Measurements from ENCODE around the gene CEP85. TPM values are rescaled to one million over a fixed set of nuclear protein-coding genes. Genes with fewer than 3 reads are reported as not detected.

CEP85 gene
- total and polyA plus RNA-seq, 2 of the 13 experiments (the other 11 are each of a cell fraction or from before 2014, with no cell fraction given), result 16.1 to 26.7 TPM

GRCh38 chr1:26281091-26281958, 47.3 kb downstream of the CEP85 start:
- BruUV-seq (replicated peaks), result TSS peak; percentile 60
- intact Hi-C loops (cut with micrococcal nuclease; ENCODE audit: unreplicated experiment) (no loop called here), in situ Hi-C loops (cut with HindIII; ENCODE audit: extremely low pct_ligation_motif_present, low pct_unique_long_range_greater_than_20kb) (loop anchor here (5.0 kb wide), 2 partner anchors 41 to 111 kb away; no protein-coding TSS in a partner anchor)
- FAIRE-seq, result no peak
- TF ChIP-seq ZNF556 (CRISPR knock-in tag; IDR thresholded peaks at IDR 0.05; ENCODE audit: borderline replicate concordance) (no peak), SMC3 (IDR thresholded peaks at IDR 0.05; ENCODE audit: low read length) (no peak), ZBTB1 (CRISPR knock-in tag; IDR thresholded peaks at IDR 0.05; ENCODE audit: borderline replicate concordance) (no peak), PBX2 (CRISPR knock-in tag; IDR thresholded peaks at IDR 0.05) (no peak), CREB1 (IDR thresholded peaks at IDR 0.05) (no peak), CREB1 (CRISPR knock-in tag; IDR thresholded peaks at IDR 0.05) (no peak), ZNF816 (CRISPR knock-in tag; IDR thresholded peaks at IDR 0.05; ENCODE audit: borderline replicate concordance) (no peak), RARG (CRISPR knock-in tag; IDR thresholded peaks at IDR 0.05; ENCODE audit: low read depth) (no peak), MYC (CRISPR knock-in tag; IDR thresholded peaks at IDR 0.05; ENCODE audit: borderline replicate concordance) (no peak), IKZF1 (IDR thresholded peaks at IDR 0.05) (no peak), ASH2L (IDR thresholded peaks at IDR 0.05; ENCODE audit: insufficient read length, low read depth, low read length) (no peak), HNRNPK (IDR thresholded peaks at IDR 0.05; ENCODE audit: low read depth, low read length, poor library complexity, severe bottlenecking) (no peak), GABPA (IDR thresholded peaks at IDR 0.05; ENCODE audit: low read depth, low read length) (no peak), GABPA (CRISPR knock-in tag; IDR thresholded peaks at IDR 0.05; ENCODE audit: low read depth) (no peak), SIX4 (CRISPR knock-in tag; IDR thresholded peaks at IDR 0.05) (no peak), FOXK2 (IDR thresholded peaks at IDR 0.05) (no peak)
- TF ChIP-seq, protein P1, sequence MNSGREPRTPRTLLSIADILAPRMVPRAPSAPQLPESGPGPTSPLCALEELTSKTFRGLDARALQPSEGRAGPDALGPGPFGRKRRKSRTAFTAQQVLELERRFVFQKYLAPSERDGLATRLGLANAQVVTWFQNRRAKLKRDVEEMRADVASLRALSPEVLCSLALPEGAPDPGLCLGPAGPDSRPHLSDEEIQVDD (CRISPR knock-in tag; IDR thresholded peaks at IDR 0.05; ENCODE audit: borderline replicate concordance), result no peak
- ChIA-PET POLR2A (interaction anchor here (2.9 kb wide), 1 partner anchor 78 kb away, joined by 13 read pairs; no protein-coding TSS in a partner anchor), CTCF (ENCODE audit: low intra/inter-chr PET ratio, low total read pairs) (interaction anchor here (0.9 kb wide), 1 partner anchor 82 kb away, joined by 3 read pairs; no protein-coding TSS in a partner anchor)
- no peak overlapping the region for H3K4me2 ChIP-seq (ENCODE audit: low read depth, low read length)
- H3K36me3 ChIP-seq (replicated peaks in 1 of 2; ENCODE audit: control insufficient read depth in 1 of 2, insufficient read depth in 2 of 2, low read length in 2 of 2), result peaks cover 9 to 22% of the 10 kb centered on the region in 2 experiments
- H3K4me3 ChIP-seq (replicated peaks in 1 of 3; ENCODE audit: insufficient read depth in 1 of 3, low read depth in 2 of 3, low read length in 3 of 3), result 0 out of 6 replicates have a peak overlapping the region, but pooled peaks of 1 of the 3 experiments have one; percentile 78
- DNase-seq (ENCODE audit: low spot score), result no peak
- H3K9ac ChIP-seq (ENCODE audit: insufficient read depth, low read depth, low read length), result no peak overlapping the region
- no peaks in the 10 kb centered on the region for H3K27me3 ChIP-seq (ENCODE audit: control insufficient read depth in 1 of 2, insufficient read depth in 2 of 2, low read length in 2 of 2)
- no peaks in the 10 kb centered on the region for H3K9me3 ChIP-seq (ENCODE audit: low read length)
- no peaks in the 10 kb centered on the region for H3K79me2 ChIP-seq (ENCODE audit: insufficient read depth, low read length)
- no peaks in the 10 kb centered on the region for H4K20me1 ChIP-seq (ENCODE audit: insufficient read depth, low read length)
- H3K27ac ChIP-seq (ENCODE audit: extremely low read length, insufficient read depth, low read length), result no peak overlapping the region
- peaks cover 38% of the 10 kb centered on the region for H3K4me1 ChIP-seq (ENCODE audit: insufficient read depth, low read length)
- ATAC-seq, result no peak
- WGBS (ENCODE audit: low lambda C conversion rate), result 100% methylated on average over 2 of the region's 5 CpGs
- H2AFZ ChIP-seq (ENCODE audit: low read length), result no peak overlapping the region

All from HepG2 (cell line).